Neuron (in vitro differentiated cells): ENCODE measurements around the gene NID1.

Experiments used
- H2AFZ ChIP-seq: one replicate; pipeline ENCODE4 v1.6.1; 2013; ENCODE audit warnings: low read depth, mild to moderate bottlenecking, inconsistent platforms, low read length, moderate library complexity
- H3K27me3 ChIP-seq: one replicate; pipeline ENCODE4 v1.6.1; 2013; ENCODE audit warnings: low read length; ENCODE audit not compliant: insufficient read depth
- H3K36me3 ChIP-seq: one replicate; pipeline ENCODE4 v1.6.1; 2013; ENCODE audit warnings: low read length; ENCODE audit not compliant: insufficient read depth
- H3K4me1 ChIP-seq: one replicate; pipeline ENCODE4 v1.6.1; 2013; ENCODE audit warnings: low read length; ENCODE audit not compliant: insufficient read depth
- H3K4me3 ChIP-seq: 2 replicates; pipeline ENCODE4 v1.5.1; 2013; ENCODE audit warnings: mild to moderate bottlenecking, low read length, moderate library complexity
- H3K9me3 ChIP-seq: one replicate; pipeline ENCODE4 v1.6.1; 2013; ENCODE audit warnings: low read length

NID1 gene

GRCh38 chr1:236064674-236065508, at the start of gene NID1:
Gene NID1 (minus strand): TSS chr1:236065090. CDS start chr1:236065079, 11 bp downstream.
- H2AFZ ChIP-seq = peak within 1 kb of the TSS; percentile 100
- no peaks in the 10 kb centered on the region for H3K36me3 ChIP-seq
- H3K9me3 ChIP-seq = no peaks in the 10 kb centered on the region
- peak within 1 kb of the TSS; percentile 54 for H3K4me3 ChIP-seq
- peaks cover 8% of the 10 kb centered on the region for H3K4me1 ChIP-seq
- peaks cover 33% of the 10 kb centered on the region for H3K27me3 ChIP-seq

- H3K36me3 ChIP-seq = no peaks in the 10 kb centered on the region
- no peaks in the 10 kb centered on the region for H3K9me3 ChIP-seq
- no peak overlapping the region for H3K4me3 ChIP-seq
- no peak overlapping the region for H2AFZ ChIP-seq
- no peaks in the 10 kb centered on the region for H3K27me3 ChIP-seq
- no peaks in the 10 kb centered on the region for H3K4me1 ChIP-seq
Measured at GRCh38 chr1:236114076-236114747, 49.3 kb upstream of the NID1 start.

GRCh38 chr1:236113324-236114032, 48.6 kb upstream of the NID1 start:
- Histone ChIP-seq H2AFZ (no peak overlapping the region), H3K4me1 (no peaks in the 10 kb centered on the region), H3K4me3 (no peak overlapping the region), H3K27me3 (no peaks in the 10 kb centered on the region), H3K9me3 (no peaks in the 10 kb centered on the region), H3K36me3 (no peaks in the 10 kb centered on the region)

- Histone ChIP-seq H2AFZ (no peak overlapping the region), H3K36me3 (no peaks in the 10 kb centered on the region), H3K9me3 (no peaks in the 10 kb centered on the region), H3K4me1 (no peaks in the 10 kb centered on the region), H3K4me3 (no peak overlapping the region), H3K27me3 (no peaks in the 10 kb centered on the region)
Measured at GRCh38 chr1:236112332-236112627, 47.4 kb upstream of the NID1 start.

GRCh38 chr1:236111527-236112331, 46.8 kb upstream of the NID1 start:
- no peak overlapping the region for H3K4me3 ChIP-seq
- H2AFZ ChIP-seq = no peak overlapping the region
- H3K36me3 ChIP-seq = no peaks in the 10 kb centered on the region
- H3K9me3 ChIP-seq = no peaks in the 10 kb centered on the region
- no peaks in the 10 kb centered on the region for H3K4me1 ChIP-seq
- H3K27me3 ChIP-seq = no peaks in the 10 kb centered on the region

GRCh38 chr1:236110137-236110536, 45.2 kb upstream of the NID1 start:
- Histone ChIP-seq H3K4me3 (no peak overlapping the region), H3K27me3 (no peaks in the 10 kb centered on the region), H3K36me3 (no peaks in the 10 kb centered on the region), H3K9me3 (no peaks in the 10 kb centered on the region), H2AFZ (no peak overlapping the region), H3K4me1 (no peaks in the 10 kb centered on the region)

GRCh38 chr1:236108027-236108648, 43.2 kb upstream of the NID1 start:
- Histone ChIP-seq H3K4me3 (no peak overlapping the region), H3K36me3 (no peaks in the 10 kb centered on the region), H2AFZ (no peak overlapping the region), H3K27me3 (no peaks in the 10 kb centered on the region), H3K9me3 (no peaks in the 10 kb centered on the region), H3K4me1 (no peaks in the 10 kb centered on the region)

- Histone ChIP-seq H3K4me3 (no peak overlapping the region), H3K4me1 (no peaks in the 10 kb centered on the region), H3K36me3 (no peaks in the 10 kb centered on the region), H2AFZ (no peak overlapping the region), H3K27me3 (no peaks in the 10 kb centered on the region), H3K9me3 (no peaks in the 10 kb centered on the region)
Measured at GRCh38 chr1:236107121-236107907, 42.4 kb upstream of the NID1 start.

- Histone ChIP-seq H3K4me1 (no peaks in the 10 kb centered on the region), H3K9me3 (no peaks in the 10 kb centered on the region), H3K27me3 (no peaks in the 10 kb centered on the region), H2AFZ (no peak overlapping the region), H3K36me3 (no peaks in the 10 kb centered on the region), H3K4me3 (no peak overlapping the region)
Measured at GRCh38 chr1:236103646-236104218, 38.8 kb upstream of the NID1 start.

- no peak overlapping the region for H2AFZ ChIP-seq
- H3K4me3 ChIP-seq = no peak overlapping the region
- H3K27me3 ChIP-seq = no peaks in the 10 kb centered on the region
- H3K4me1 ChIP-seq = no peaks in the 10 kb centered on the region
- no peaks in the 10 kb centered on the region for H3K9me3 ChIP-seq
- no peaks in the 10 kb centered on the region for H3K36me3 ChIP-seq
Measured at GRCh38 chr1:236103059-236103458, 38.2 kb upstream of the NID1 start.

GRCh38 chr1:236102611-236103010, 37.7 kb upstream of the NID1 start:
- H3K4me3 ChIP-seq = no peak overlapping the region
- H3K27me3 ChIP-seq = no peaks in the 10 kb centered on the region
- H2AFZ ChIP-seq = no peak overlapping the region
- H3K4me1 ChIP-seq = no peaks in the 10 kb centered on the region
- no peaks in the 10 kb centered on the region for H3K9me3 ChIP-seq
- H3K36me3 ChIP-seq = no peaks in the 10 kb centered on the region
